Dendritic cell treated with granulocyte-macrophage colony-stimulating factor and Interleukin-4, amounts not matched to agents 40 ng/mL and 50 ng/mL, for 4 days (primary cell): ENCODE results near the gene ACSM4.
"Not testable (repeated sequence)": the region's sequence is repeated elsewhere in the genome, so short reads cannot be mapped to it uniquely, and the experiment has no call there.

Source experiments
- H3K27ac Mint-ChIP-seq: one replicate; pipeline ENCODE4 v1.8.0; 2022; ENCODE audit warnings: mild to moderate bottlenecking, mixed read lengths
- H3K27me3 Mint-ChIP-seq: one replicate; pipeline ENCODE4 v1.8.0; 2022; ENCODE audit warnings: mild to moderate bottlenecking, mixed read lengths
- H3K36me3 Mint-ChIP-seq: one replicate; pipeline ENCODE4 v1.8.0; 2022; ENCODE audit warnings: low read depth, mixed read lengths
- H3K4me1 Mint-ChIP-seq: one replicate; pipeline ENCODE4 v1.8.0; 2022; ENCODE audit warnings: low read depth, mixed read lengths
- H3K4me3 Mint-ChIP-seq: one replicate; pipeline ENCODE4 v1.8.0; 2022; ENCODE audit warnings: mild to moderate bottlenecking, moderate library complexity, mixed read lengths
- H3K9me3 Mint-ChIP-seq: one replicate; pipeline ENCODE4 v1.8.0; 2022; ENCODE audit warnings: mixed read lengths
- intact Hi-C: fragments of 100-400 bp; cut with micrococcal nuclease; formaldehyde crosslinking; loops from one replicate; pipeline ENCODE4 v1.15.0; 2022

ACSM4 gene

DNA sequence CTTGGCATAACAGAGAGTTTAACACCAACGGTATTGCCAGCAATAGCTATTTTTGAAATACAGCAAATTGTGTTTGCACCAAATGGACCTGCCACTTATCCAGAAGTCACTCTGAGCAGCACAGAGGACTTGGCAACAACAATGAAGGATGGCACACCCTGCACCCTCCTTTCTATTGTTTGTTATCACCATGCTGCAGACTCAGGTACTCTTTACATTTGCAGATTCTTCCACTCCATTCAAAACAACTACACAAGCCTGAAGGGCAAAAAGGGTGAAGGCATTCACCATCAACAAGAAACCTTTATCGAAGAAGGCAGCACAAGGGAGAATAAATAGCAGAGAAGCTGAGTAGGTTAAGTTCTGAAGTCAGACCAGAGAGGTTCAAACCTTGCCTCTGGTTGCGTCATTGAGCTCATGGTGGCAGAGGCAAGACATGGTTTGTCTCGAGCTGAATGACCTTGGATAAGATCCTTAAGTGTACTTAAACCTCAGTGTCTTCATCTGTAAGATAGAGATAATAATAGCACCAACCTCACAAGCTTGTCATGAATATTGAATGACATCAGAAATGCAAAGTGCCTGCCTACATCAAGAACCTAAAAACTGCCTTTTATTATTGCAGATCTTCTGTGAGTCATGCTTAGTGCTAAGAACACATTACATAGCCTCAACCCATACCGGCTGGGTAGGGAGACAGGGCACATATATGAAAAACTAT is 1.4 kb upstream of the ACSM4 start:
- no peaks in the 10 kb centered on the region for H3K4me1 Mint-ChIP-seq
- intact Hi-C loops = no loop called here
- peaks cover 2% of the 10 kb centered on the region for H3K27me3 Mint-ChIP-seq
- H3K9me3 Mint-ChIP-seq = no peaks in the 10 kb centered on the region
- H3K36me3 Mint-ChIP-seq = no peaks in the 10 kb centered on the region
- no peak overlapping the region for H3K27ac Mint-ChIP-seq
- H3K4me3 Mint-ChIP-seq = no peak overlapping the region

- intact Hi-C loops = no loop called here
- H3K9me3 Mint-ChIP-seq = no peaks in the 10 kb centered on the region
- H3K4me1 Mint-ChIP-seq = no peaks in the 10 kb centered on the region
These were observed 642 bp upstream of the ACSM4 start for GRCh38 chr12:7303230-7303629.

DNA sequence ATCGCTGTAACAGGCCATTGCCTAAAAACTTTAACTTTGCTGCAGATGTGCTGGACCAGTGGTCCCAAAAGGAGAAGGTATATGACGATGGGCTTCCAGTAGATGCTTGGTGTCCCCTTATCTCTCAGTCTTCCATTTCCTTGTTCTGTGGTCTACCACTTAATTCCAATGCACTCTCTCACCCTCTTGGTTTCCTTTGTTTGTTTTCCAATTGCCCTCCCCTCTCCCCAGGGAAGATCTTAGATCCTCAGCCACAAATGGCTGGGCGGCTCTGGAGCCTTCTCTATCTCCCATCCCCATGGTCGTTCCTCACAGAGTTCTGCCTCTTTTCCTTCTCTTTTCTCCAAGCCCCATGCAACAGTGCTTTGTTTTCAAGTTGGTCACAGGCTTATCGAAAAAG is 584 bp downstream of the ACSM4 start:
- no peaks in the 10 kb centered on the region for H3K4me1 Mint-ChIP-seq
- no peak overlapping the region for H3K27ac Mint-ChIP-seq
- no peaks in the 10 kb centered on the region for H3K9me3 Mint-ChIP-seq
- no peak overlapping the region for H3K4me3 Mint-ChIP-seq
- H3K27me3 Mint-ChIP-seq = peaks cover 2% of the 10 kb centered on the region
- intact Hi-C loops = no loop called here
- H3K36me3 Mint-ChIP-seq = no peaks in the 10 kb centered on the region

More at GRCh38 chr12:7303230-7303629, 642 bp upstream of the ACSM4 start:
- H3K36me3 Mint-ChIP-seq = no peaks in the 10 kb centered on the region
- H3K27ac Mint-ChIP-seq = no peak overlapping the region
- peaks cover 2% of the 10 kb centered on the region for H3K27me3 Mint-ChIP-seq
- H3K4me3 Mint-ChIP-seq = no peak overlapping the region

- no peaks in the 10 kb centered on the region for H3K36me3 Mint-ChIP-seq
- H3K4me3 Mint-ChIP-seq = no peak overlapping the region
- intact Hi-C loops = no loop called here
- no peaks in the 10 kb centered on the region for H3K9me3 Mint-ChIP-seq
- H3K27ac Mint-ChIP-seq = no peak overlapping the region
- no peaks in the 10 kb centered on the region for H3K27me3 Mint-ChIP-seq
- no peaks in the 10 kb centered on the region for H3K4me1 Mint-ChIP-seq
These were observed 6.2 kb downstream of the ACSM4 start for GRCh38 chr12:7310070-7310469.

DNA sequence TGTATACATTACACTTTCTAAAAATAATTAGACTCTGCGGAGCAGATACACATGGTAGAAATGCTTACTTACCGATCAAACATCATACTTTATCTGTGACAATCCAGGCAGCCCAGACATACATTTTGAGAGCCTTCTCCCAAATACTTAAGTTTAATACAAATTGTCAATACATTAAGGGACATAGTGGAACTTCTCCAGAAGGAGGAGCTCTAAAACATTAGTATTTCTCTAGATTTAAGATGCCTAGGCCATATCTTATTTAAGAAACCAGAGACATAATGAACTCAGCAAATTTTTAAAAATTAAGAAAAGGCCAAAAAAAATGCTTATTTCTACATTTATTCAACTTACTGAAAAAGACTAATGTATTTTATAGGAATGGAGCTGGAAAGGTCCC is 16.1 kb downstream of the ACSM4 start:
- Mint-ChIP-seq H3K4me1 (no peaks in the 10 kb centered on the region), H3K27ac (no peak overlapping the region), H3K27me3 (peaks cover 2% of the 10 kb centered on the region), H3K9me3 (no peaks in the 10 kb centered on the region), H3K36me3 (peaks cover 6% of the 10 kb centered on the region), H3K4me3 (no peak overlapping the region)
- intact Hi-C loops = no loop called here

- Mint-ChIP-seq H3K27ac (no peak overlapping the region), H3K9me3 (no peaks in the 10 kb centered on the region), H3K4me3 (no peak overlapping the region), H3K36me3 (peaks cover 6% of the 10 kb centered on the region), H3K4me1 (no peaks in the 10 kb centered on the region), H3K27me3 (peaks cover 3% of the 10 kb centered on the region)
- intact Hi-C loops = no loop called here
These were observed 17.8 kb downstream of the ACSM4 start for GRCh38 chr12:7321624-7322023.

DNA sequence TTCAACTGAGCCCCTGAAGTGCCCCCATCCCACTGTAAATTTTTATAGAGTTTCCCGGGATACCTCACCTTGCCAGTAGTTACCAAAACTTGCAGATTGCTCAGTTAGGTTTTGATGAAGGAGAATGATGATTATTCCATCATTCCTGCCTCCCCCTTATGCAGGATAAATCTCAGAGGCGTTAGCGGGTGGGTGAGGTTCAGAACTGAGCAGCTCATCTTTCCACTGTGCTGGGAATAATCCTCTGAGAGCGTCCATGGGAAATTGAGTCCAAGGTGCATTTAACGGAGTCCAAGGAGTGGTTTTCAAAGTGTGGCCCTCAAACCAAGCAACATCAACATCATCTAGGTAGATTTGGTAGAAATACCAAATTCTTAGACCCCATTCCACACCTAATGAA is 18.7 kb downstream of the ACSM4 start:
- H3K9me3 Mint-ChIP-seq = no peaks in the 10 kb centered on the region
- no peak overlapping the region for H3K4me3 Mint-ChIP-seq

DNA sequence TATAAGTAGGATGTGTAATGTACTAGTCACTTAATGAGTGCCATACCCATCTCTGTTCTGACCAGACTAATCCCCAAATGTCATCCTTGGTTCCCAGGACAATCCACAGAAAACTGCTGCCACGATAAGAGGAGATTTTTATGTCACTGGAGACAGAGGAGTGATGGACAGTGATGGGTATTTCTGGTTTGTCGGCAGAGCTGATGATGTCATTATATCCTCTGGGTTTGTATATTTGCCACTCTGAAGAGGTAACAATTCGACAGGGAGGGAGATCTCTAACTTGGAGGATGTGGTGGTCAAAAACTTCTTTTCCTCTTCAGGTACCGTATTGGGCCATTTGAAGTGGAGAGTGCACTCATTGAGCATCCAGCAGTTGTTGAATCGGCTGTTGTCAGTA is 20.3 kb downstream of the ACSM4 start:
- H3K27me3 Mint-ChIP-seq = peaks cover 5% of the 10 kb centered on the region
- H3K9me3 Mint-ChIP-seq = no peaks in the 10 kb centered on the region
- H3K36me3 Mint-ChIP-seq = peaks cover 6% of the 10 kb centered on the region
- intact Hi-C loops = no loop called here
- no peak overlapping the region for H3K4me3 Mint-ChIP-seq
- H3K4me1 Mint-ChIP-seq = no peaks in the 10 kb centered on the region
- no peak overlapping the region for H3K27ac Mint-ChIP-seq

More for the DNA sequence above, 18.7 kb downstream of the ACSM4 start:
- Mint-ChIP-seq H3K36me3 (peaks cover 6% of the 10 kb centered on the region), H3K27ac (no peak overlapping the region), H3K4me1 (no peaks in the 10 kb centered on the region), H3K27me3 (peaks cover 3% of the 10 kb centered on the region)
- intact Hi-C loops = no loop called here

DNA sequence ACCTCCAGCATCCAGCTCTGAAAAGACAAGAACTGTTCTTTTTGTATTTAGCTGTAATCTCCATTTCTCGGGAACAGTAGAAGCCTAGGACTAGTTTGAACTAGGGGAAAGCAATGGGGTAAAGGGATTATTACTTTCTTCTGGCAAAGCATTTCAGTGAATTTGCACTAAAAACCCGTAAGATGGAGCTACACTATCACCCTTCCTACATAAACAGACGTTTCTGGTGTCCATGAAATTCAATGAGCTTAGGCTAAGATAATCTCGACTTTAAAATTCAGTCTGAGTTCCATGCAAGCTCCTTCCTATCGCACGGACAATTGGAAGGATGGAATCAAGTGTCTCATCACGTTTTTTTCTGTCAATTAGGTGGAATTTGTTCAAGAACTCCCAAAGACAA is 24.0 kb downstream of the ACSM4 start:
- no peaks in the 10 kb centered on the region for H3K4me1 Mint-ChIP-seq
- no peak overlapping the region for H3K4me3 Mint-ChIP-seq
- H3K27me3 Mint-ChIP-seq = peaks cover 6% of the 10 kb centered on the region
- H3K9me3 Mint-ChIP-seq = peaks cover 20% of the 10 kb centered on the region
- H3K27ac Mint-ChIP-seq = no peak overlapping the region
- intact Hi-C loops = no loop called here
- H3K36me3 Mint-ChIP-seq = peaks cover 6% of the 10 kb centered on the region

GRCh38 chr12:7337790-7338189 is 33.9 kb downstream of the ACSM4 start:
- H3K27ac Mint-ChIP-seq, H3K4me3 Mint-ChIP-seq, H3K36me3 Mint-ChIP-seq, H3K27me3 Mint-ChIP-seq, intact Hi-C loops: not testable (repeated sequence)
- H3K4me1 Mint-ChIP-seq = peaks cover 11% of the 10 kb centered on the region
- H3K9me3 Mint-ChIP-seq = peaks cover 13% of the 10 kb centered on the region

DNA sequence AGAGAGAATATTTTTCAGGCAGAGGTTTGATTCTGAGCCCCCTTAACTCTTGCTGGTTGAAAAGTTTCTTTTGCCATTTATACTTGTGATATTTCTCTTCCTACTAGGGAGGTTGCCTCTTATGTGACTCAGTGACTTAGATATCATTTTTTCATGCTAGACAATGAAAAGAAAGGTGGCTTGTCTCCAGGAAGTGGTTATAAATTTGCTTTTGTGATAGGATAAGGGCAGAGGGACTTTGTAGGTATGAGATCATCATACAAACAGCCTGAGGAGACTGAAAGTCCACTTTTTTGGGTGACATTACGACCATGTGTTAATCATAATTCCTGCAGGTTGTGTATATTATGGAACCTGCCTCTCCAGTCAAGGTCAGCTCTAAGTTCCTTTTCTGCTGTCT is 35.8 kb downstream of the ACSM4 start:
- Mint-ChIP-seq H3K27ac (no peak overlapping the region), H3K9me3 (peaks cover 24% of the 10 kb centered on the region), H3K36me3 (peaks cover 22% of the 10 kb centered on the region), H3K4me3 (no peak overlapping the region), H3K4me1 (peaks cover 15% of the 10 kb centered on the region), H3K27me3 (no peaks in the 10 kb centered on the region)
- intact Hi-C loops = no loop called here

DNA sequence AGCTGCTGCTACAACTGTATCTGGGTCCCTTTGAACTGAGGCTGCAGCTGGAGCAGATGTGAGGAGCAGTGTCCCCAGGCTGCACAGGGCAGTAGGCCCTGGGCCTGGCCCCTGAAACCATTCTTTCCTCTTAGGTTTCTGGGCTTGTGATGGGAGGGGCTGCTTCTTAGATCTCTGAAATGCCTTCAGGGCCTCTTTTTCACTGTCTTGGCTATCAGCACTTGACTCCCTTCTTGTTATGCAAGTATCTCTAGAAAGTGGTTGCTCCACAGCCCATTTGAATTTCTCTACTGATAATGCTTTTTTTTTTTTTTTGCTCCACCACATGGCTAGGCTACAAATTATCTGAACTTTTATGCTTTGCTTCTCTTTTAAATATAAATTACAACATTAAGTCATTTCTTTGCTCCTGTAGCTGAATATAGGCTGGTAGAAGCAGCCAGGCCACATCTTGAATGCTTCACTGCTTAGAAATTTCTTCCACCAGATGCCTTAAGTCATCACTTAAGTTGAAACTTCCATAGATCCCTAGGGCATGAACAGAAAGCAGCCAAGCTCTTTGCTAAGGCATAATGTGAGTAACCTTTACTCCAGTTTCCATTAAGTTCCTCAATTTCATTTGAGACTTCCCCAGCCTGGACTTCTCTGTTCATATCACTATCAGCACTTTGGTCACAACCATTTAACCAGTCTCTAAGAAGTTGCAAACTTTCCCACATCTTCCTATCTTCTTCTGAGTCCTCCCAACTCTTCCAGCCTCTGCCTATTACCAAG is 41.1 kb downstream of the ACSM4 start:
- intact Hi-C loops = no loop called here
- Mint-ChIP-seq H3K4me3 (no peak overlapping the region), H3K27ac (no peak overlapping the region), H3K36me3 (peaks cover 28% of the 10 kb centered on the region), H3K4me1 (peaks cover 33% of the 10 kb centered on the region), H3K9me3 (peaks cover 29% of the 10 kb centered on the region), H3K27me3 (no peaks in the 10 kb centered on the region)

DNA sequence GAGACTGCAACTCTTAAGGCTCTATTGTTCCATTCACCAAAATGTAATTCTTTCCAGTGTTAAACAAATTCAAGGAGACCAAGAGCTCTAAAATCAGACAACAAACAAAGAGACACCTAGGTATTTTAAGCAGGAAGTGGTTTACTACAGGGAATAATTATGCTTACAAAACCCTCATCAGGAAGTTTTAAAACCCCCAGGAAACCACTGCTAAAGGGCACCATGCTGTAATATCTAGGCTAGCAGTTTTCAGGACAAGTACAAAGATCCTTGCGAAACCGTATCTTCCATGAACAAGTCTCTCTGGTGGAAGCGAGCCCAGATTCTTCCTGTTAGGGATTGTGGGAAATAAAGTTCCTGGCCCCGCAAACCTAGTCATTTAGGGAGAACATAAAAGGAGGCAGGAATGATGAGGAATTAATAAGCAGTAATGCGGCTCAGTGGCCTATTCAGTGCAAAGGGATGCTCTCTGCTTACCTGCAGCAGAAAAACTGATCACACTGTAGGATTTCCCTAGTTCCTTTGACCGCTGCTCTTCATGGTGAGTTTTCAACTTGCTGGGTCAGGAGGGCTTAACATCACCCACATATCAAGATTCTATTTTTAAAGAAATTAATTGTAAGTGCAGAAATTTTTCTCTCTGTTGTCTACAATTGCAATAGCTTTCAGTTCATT is 42.8 kb downstream of the ACSM4 start:
- H3K4me3 Mint-ChIP-seq = no peak overlapping the region
- peaks cover 28% of the 10 kb centered on the region for H3K36me3 Mint-ChIP-seq
- H3K27me3 Mint-ChIP-seq = peaks cover 1% of the 10 kb centered on the region
- no peak overlapping the region for H3K27ac Mint-ChIP-seq
- H3K4me1 Mint-ChIP-seq = peaks cover 26% of the 10 kb centered on the region
- peaks cover 27% of the 10 kb centered on the region for H3K9me3 Mint-ChIP-seq
- intact Hi-C loops = no loop called here

DNA sequence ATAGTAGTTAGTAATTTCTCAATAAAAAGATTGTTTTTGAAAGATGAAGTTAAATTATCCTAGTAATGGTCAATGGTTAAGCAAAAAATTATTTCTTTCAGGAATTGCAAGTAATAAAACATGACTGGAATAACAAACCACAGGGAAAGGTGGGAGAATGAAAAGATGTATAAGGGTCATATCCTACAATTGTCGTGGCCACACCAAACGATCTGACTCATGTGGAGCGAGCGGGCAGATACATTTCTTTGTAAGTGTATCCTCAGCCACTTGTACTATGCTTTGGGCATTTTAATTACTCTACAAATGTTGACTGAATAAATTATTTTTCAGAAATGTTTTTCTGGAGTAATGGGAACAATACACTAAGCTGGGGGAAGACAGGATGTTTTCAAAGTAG is 45.5 kb downstream of the ACSM4 start:
- Mint-ChIP-seq H3K27ac (no peak overlapping the region), H3K36me3 (peaks cover 8% of the 10 kb centered on the region), H3K9me3 (peaks cover 7% of the 10 kb centered on the region), H3K4me3 (no peak overlapping the region), H3K4me1 (peaks cover 26% of the 10 kb centered on the region), H3K27me3 (peaks cover 3% of the 10 kb centered on the region)
- intact Hi-C loops = no loop called here
